ENCODE data around the gene VAC14. TPM values are rescaled to one million over a fixed set of nuclear protein-coding genes. Genes with fewer than 3 reads are reported as not detected.

The VAC14 gene
- total RNA-seq, 1 donor: 37.1 TPM

GRCh38 chr16:70659546-70659945 lies 141.4 kb downstream of the VAC14 start:
- no peak for DNase-seq (ENCODE audit: low read depth)
- no peak overlapping the region for H3K4me3 ChIP-seq (ENCODE audit: low read depth, low read length)
- TF ChIP-seq CTCF (IDR thresholded peaks at IDR 0.05; ENCODE audit: insufficient read depth, low read depth, low read length): no peak

DNA sequence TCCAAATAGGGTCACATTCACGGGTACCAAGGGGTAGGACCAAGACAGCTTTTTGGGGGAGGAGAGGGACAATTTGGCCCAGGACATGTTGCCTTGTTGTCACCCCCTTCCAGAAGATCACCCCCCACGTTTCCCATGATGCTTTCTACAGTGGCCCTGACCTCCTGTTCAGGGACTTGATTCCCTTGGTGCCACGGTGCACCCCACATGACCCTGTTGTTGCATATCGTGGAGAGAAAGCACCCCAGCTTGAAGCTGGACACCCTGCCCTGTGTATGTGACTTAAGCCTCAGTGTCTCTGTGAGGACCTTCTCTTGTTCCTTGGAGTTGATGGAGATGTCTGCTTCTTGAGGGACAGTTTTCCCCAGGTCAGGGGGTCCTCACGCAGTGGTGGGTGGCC lies 142.0 kb downstream of the VAC14 start:
- DNase-seq (ENCODE audit: low read depth): no peak
- TF ChIP-seq CTCF (IDR thresholded peaks at IDR 0.05; ENCODE audit: insufficient read depth, low read depth, low read length): no peak
- no peak overlapping the region for H3K4me3 ChIP-seq (ENCODE audit: low read depth, low read length)

DNA sequence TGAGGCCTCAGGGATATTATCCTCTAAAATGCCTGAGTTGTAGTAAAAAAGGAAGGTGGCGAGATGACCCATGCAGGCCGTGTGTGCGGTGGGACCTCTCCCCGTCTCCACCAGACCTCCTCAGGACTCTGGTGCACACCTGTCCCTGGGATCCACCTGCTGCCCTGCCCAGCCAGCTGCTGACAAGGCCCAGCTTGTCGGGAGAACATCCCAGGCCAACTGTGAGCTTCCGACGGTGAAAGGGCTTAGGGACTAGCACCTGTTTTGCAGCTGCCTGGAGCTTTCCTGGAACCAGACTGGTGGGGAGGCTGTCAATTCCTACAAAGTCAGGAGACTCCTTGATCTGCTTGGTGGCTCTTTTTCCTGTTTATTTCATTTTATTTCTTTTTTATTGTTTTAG lies 143.0 kb downstream of the VAC14 start:
- no peak for DNase-seq (ENCODE audit: low read depth)
- H3K4me3 ChIP-seq (ENCODE audit: low read depth, low read length): no peak overlapping the region
- no peak for TF ChIP-seq CTCF (IDR thresholded peaks at IDR 0.05; ENCODE audit: insufficient read depth, low read depth, low read length)

GRCh38 chr16:70656712-70657263 lies 144.2 kb downstream of the VAC14 start:
- no peak overlapping the region for H3K4me3 ChIP-seq (ENCODE audit: low read depth, low read length)
- TF ChIP-seq CTCF (IDR thresholded peaks at IDR 0.05; ENCODE audit: insufficient read depth, low read depth, low read length): no peak
- DNase-seq (ENCODE audit: low read depth): no peak

DNA sequence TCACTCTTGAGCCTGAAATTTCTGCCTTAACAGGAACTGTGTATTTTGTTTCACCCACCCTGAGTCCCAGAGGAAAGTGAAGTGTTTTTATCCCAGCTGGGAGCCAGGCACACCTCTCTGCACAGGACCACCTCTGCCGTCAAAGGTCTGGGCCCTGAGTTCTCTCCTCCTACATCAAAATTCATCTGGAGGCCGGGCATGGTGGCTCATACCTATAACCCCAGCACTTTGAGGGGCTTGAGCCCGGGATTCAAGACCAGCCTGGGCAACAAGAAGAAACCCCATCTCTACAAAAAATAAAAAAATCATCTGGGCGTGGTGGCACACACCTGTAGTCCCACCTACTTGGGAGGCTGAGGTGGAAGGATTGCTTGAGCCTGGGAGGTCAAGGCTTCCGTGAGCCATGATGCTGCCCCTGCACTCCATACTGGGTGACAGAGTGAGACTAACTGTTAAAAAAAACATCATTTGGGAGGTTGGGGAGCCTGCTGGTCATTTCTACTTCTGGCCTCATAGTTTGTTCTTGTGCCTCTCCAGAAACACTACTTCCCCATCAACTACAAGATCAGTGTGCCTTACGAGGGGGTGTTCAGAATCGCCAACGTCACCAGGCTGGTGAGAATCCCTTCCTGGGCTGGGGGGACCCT lies 144.8 kb downstream of the VAC14 start:
- no peak overlapping the region for H3K4me3 ChIP-seq (ENCODE audit: low read depth, low read length)
- no peak for TF ChIP-seq CTCF (IDR thresholded peaks at IDR 0.05; ENCODE audit: insufficient read depth, low read depth, low read length)
- no peak for DNase-seq (ENCODE audit: low read depth)

DNA sequence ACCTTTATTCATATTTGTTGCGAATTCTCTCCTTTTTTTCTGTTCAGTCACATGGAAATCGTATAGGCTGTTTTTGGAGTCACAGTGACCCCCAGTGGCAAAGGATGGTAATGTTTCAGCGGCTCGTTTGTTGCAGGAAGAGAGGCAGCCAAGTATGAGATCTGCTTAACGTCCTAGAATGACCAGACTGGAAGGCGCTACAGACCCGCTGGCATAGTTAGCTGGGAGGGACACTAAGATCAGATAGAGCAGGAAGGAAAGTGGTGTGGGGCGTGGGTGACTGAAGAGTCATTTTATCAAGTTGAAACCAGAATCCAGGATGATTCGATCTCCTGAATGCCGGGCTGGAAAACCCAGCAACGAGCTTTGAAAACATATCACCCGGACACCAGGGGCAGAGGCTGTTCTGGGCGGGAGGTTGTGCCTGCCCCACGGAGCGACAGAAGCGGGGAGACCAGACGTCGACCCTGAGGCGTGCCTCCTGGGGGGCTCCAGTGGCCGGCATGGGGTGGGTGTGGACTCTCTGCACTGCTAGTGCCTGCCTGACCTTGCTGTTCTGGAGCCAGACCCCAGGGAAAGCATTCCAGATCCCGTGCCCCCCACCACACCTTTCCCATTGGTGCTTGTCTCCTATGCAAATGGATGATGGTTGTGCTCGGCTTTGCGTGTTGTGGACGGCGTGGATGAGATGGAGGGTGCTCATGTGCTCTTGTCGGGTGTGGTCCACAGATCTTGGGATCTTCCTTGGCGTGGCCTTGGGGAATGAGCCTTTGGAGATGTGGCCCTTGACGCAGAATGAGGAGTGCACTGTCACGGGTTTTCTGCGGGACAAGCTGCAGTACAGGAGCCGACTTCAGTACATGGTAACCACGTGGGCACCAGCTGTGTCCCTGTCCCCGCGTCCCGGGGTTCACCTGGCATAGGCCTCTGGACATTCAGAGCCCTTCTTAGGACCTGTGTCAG lies 146.9 kb downstream of the VAC14 start:
- TF ChIP-seq CTCF (IDR thresholded peaks at IDR 0.05; ENCODE audit: insufficient read depth, low read depth, low read length): peak; percentile 91
- peak overlapping the region; percentile 49 for H3K4me3 ChIP-seq (ENCODE audit: low read depth, low read length)
- peak; percentile 91 for DNase-seq (ENCODE audit: low read depth)

Measured in fibroblast of villous mesenchyme (primary cell).